ENCODE measurements around the gene MSL3. TPM values are rescaled to one million over a fixed set of nuclear protein-coding genes. Genes with fewer than 3 reads are reported as not detected.

Gene MSL3
- 51.0 and 65.8 TPM in 2 replicates for total RNA-seq

GRCh38 chrX:11757719-11758399, at the start of gene MSL3:
MSL3 (plus strand) TSS chrX:11758237; CDS start chrX:11758264, 27 bp downstream.

Other genes starting within 250 kb of the MSL3 start
- 0.57 and 1.3 TPM in 2 replicates for gene ARHGAP6, start 92.3 kb upstream of the MSL3 start, total RNA-seq